IMR-90 (cell line): Measurements from ENCODE around the gene TBC1D1.

Source experiments
- BHLHE40 ChIP-seq: fragments of 150-350 bp; IDR thresholded peaks from 2 replicates; pipeline ENCODE4 v1.6.1; 2016; ENCODE audit warnings: mild to moderate bottlenecking, low read depth, low read length
- CHD1 ChIP-seq: IDR thresholded peaks from 2 replicates; pipeline ENCODE4 v1.6.1; 2012; ENCODE audit warnings: low read depth, low read length, improper control_type of control experiment
- CTCF ChIP-seq: conservative IDR thresholded peaks from 2 replicates; pipeline ENCODE4 v1.5.1; 2012; ENCODE audit warnings: mild to moderate bottlenecking, low read depth, low read length, improper control_type of control experiment
- MAZ ChIP-seq: IDR thresholded peaks from 2 replicates; pipeline ENCODE4 v1.6.1; 2012; ENCODE audit warnings: low read depth, mild to moderate bottlenecking, low read length, improper control_type of control experiment, moderate library complexity, borderline replicate concordance
- NFE2L2 ChIP-seq: fragments of 150-350 bp; IDR thresholded peaks from 2 replicates; pipeline ENCODE4 v1.6.1; 2016; ENCODE audit warnings: low read depth, mild to moderate bottlenecking, low read length
- POLR2A ChIP-seq: IDR thresholded peaks from 2 replicates; pipeline ENCODE4 v1.6.1; 2012; ENCODE audit warnings: mild to moderate bottlenecking, low read depth, low read length
- RFX5 ChIP-seq: IDR thresholded peaks from 2 replicates; pipeline ENCODE4 v1.8.0; 2012; ENCODE audit warnings: low read depth, mild to moderate bottlenecking, low read length, moderate library complexity
- SMC3 ChIP-seq: fragments of 150-350 bp; IDR thresholded peaks from 2 replicates; pipeline ENCODE4 v1.6.1; 2016; ENCODE audit warnings: low read depth, mild to moderate bottlenecking, antibody characterized with exemption, low read length, moderate library complexity

- TF ChIP-seq POLR2A (no peak), BHLHE40 (no peak), CTCF (no peak), SMC3 (no peak), CHD1 (no peak), MAZ (no peak), RFX5 (no peak), NFE2L2 (no peak)
Observed at GRCh38 chr4:37964734-37965457, 74.0 kb downstream of the TBC1D1 start.
